Stimulated activated CD4-positive, alpha-beta T cell treated with anti-CD3 and anti-CD28 coated beads, Interleukin-2, amount 100 ng/mL, for 4 hours (primary cell): Measurements from ENCODE around the gene PLAAT1.

ENCODE experiments used
- DNase-seq: peaks from one replicate; pipeline ENCODE4 v3.0.0-alpha.2; 2020; ENCODE audit warnings: low read depth

PLAAT1 gene

GRCh38 chr3:193240850-193241706 lies at the start of gene PLAAT1:
Gene PLAAT1, plus strand, starts transcription at chr3:193241222. Its CDS starts 14,429 bp downstream, at chr3:193255651.
- no peak for DNase-seq

- no peak for DNase-seq
These were observed 46.7 kb upstream of the PLAAT1 start for GRCh38 chr3:193194371-193194770.

GRCh38 chr3:193196746-193197145 lies 44.3 kb upstream of the PLAAT1 start:
- no peak for DNase-seq

- DNase-seq = no peak
These were observed 33.4 kb upstream of the PLAAT1 start for GRCh38 chr3:193207290-193208273.

- DNase-seq = no peak
These were observed 30.4 kb upstream of the PLAAT1 start for GRCh38 chr3:193210618-193211017.

GRCh38 chr3:193211173-193211572 lies 29.8 kb upstream of the PLAAT1 start:
- DNase-seq = no peak

- DNase-seq = no peak
These were observed 29.0 kb upstream of the PLAAT1 start for GRCh38 chr3:193211984-193212383.

- no peak for DNase-seq
These were observed 28.2 kb upstream of the PLAAT1 start for GRCh38 chr3:193212844-193213243.

- DNase-seq = no peak
These were observed 26.6 kb upstream of the PLAAT1 start for GRCh38 chr3:193214445-193214844.

- no peak for DNase-seq
These were observed 15.5 kb upstream of the PLAAT1 start for GRCh38 chr3:193225302-193226125.

- DNase-seq = no peak
These were observed 12.8 kb upstream of the PLAAT1 start for GRCh38 chr3:193228206-193228605.

GRCh38 chr3:193229851-193230420 lies 11.1 kb upstream of the PLAAT1 start:
- DNase-seq = no peak

GRCh38 chr3:193230610-193231009 lies 10.4 kb upstream of the PLAAT1 start:
- no peak for DNase-seq

GRCh38 chr3:193231201-193231600 lies 9.8 kb upstream of the PLAAT1 start:
- no peak for DNase-seq

- no peak for DNase-seq
These were observed 4.4 kb upstream of the PLAAT1 start for GRCh38 chr3:193236599-193236998.

GRCh38 chr3:193237030-193237429 lies 4.0 kb upstream of the PLAAT1 start:
- DNase-seq = no peak

- no peak for DNase-seq
These were observed 579 bp upstream of the PLAAT1 start for GRCh38 chr3:193240436-193240849.

- no peak for DNase-seq
These were observed 694 bp downstream of the PLAAT1 start for GRCh38 chr3:193241716-193242115.

- no peak for DNase-seq
These were observed 2.5 kb downstream of the PLAAT1 start for GRCh38 chr3:193243571-193243970.

GRCh38 chr3:193248848-193249468 lies 7.9 kb downstream of the PLAAT1 start:
- no peak for DNase-seq

GRCh38 chr3:193250492-193250891 lies 9.5 kb downstream of the PLAAT1 start:
- no peak for DNase-seq
